Panc1 (cell line): Measurements from ENCODE around the gene EPN1. TPM values are rescaled to one million over a fixed set of nuclear protein-coding genes. Genes with fewer than 3 reads are reported as not detected.

ENCODE experiments used
- ATAC-seq: fragments of 200-7000 bp; cut with Tn5 transposase; 2 replicates; pipeline ENCODE4 v1.9.1; 2020; ENCODE audit warnings: mild to moderate bottlenecking, moderate library complexity
- BruUV-seq: library from RNA; stranded (reverse); fragments of 400-500 nt; replicated peaks from 2 replicates; lab custom pipeline; 2021; lab: Mats Ljungman, UMichigan
- CTCF ChIA-PET: fragments of 300-600 bp; sonication (Branson Sonifier 250); formaldehyde crosslinking; loops from one replicate; lab custom pipeline; 2022; ENCODE audit warnings: antibody characterized with exemption; lab: Charles Lee
- POLR2A ChIA-PET: fragments of 300-600 bp; sonication (Branson Sonifier 250); formaldehyde crosslinking; loops from one replicate; lab custom pipeline; 2022; ENCODE audit warnings: antibody characterized with exemption; lab: Charles Lee
- DNase-seq: peaks from one replicate; pipeline ENCODE4 v3.0.0-alpha.2; 2010; ENCODE audit warnings: low read depth, low spot score
- H3K27ac ChIP-seq: 2 replicates; pipeline ENCODE4 v1.5.1; 2011; ENCODE audit warnings: mild to moderate bottlenecking, low read length, inconsistent platforms
- H3K27me3 ChIP-seq: fragments of 200-500 bp; sonication (Bioruptor generic); 2 replicates; pipeline ENCODE4 v1.6.0; 2014; ENCODE audit warnings: low read length, inconsistent platforms; ENCODE audit not compliant: control insufficient read depth, insufficient read depth
- H3K36me3 ChIP-seq: fragments of 200-500 bp; sonication (Bioruptor generic); 2 replicates; pipeline ENCODE4 v1.5.1; 2014; ENCODE audit warnings: inconsistent platforms, mild to moderate bottlenecking, low read length, moderate library complexity; ENCODE audit not compliant: control insufficient read depth, insufficient read depth
- H3K4me1 ChIP-seq: 2 replicates; pipeline ENCODE4 v1.5.1; 2011; ENCODE audit warnings: inconsistent platforms, mild to moderate bottlenecking, low read length, moderate library complexity; ENCODE audit not compliant: control insufficient read depth, insufficient read depth
- H3K4me3 ChIP-seq, 2 experiments: 2 replicates each; pipeline ENCODE4 v1.5.1; 2011 to 2012; ENCODE audit warnings: low read depth in 2 of 2, low read length in 2 of 2, mild to moderate bottlenecking in 2 of 2, inconsistent platforms in 1 of 2, moderate library complexity in 1 of 2
- H3K9me3 ChIP-seq: fragments of 200-500 bp; sonication (Bioruptor generic); 2 replicates; pipeline ENCODE4 v1.5.1; 2014; ENCODE audit warnings: low read depth, mild to moderate bottlenecking, inconsistent platforms, low read length, moderate library complexity; ENCODE audit not compliant: control insufficient read depth, insufficient read depth
- CTCF ChIP-seq: fragments of 450-650 bp; IDR thresholded peaks from 2 replicates; pipeline ENCODE4 v1.5.1; 2017; ENCODE audit warnings: mild to moderate bottlenecking
- POLR2AphosphoS5 ChIP-seq: IDR thresholded peaks from 2 replicates; pipeline ENCODE4 v1.6.1; 2012; ENCODE audit warnings: mild to moderate bottlenecking, low read depth, low read length, moderate library complexity
- SIN3A ChIP-seq: IDR thresholded peaks from 2 replicates; pipeline ENCODE4 v1.6.1; 2012; ENCODE audit warnings: low read depth, mild to moderate bottlenecking, low read length, moderate library complexity, borderline replicate concordance; ENCODE audit not compliant: insufficient read depth
- TCF7L2 ChIP-seq: IDR thresholded peaks from 2 replicates; pipeline ENCODE4 v1.6.1; 2011; ENCODE audit warnings: mild to moderate bottlenecking, low read depth, low read length, inconsistent platforms
- in situ Hi-C: cut with HindIII; loops from 2 replicates; pipeline ENCODE4 v1.10.0; 2016; ENCODE audit warnings: low sequenced_read_pairs, low pct_unique_long_range_greater_than_20kb
- intact Hi-C: fragments of 100-400 bp; cut with micrococcal nuclease; formaldehyde crosslinking; loops from one replicate; pipeline ENCODE4 v1.10.0; 2022; ENCODE audit not compliant: unreplicated experiment
- total RNA-seq: library from RNA; stranded (reverse); gene quantifications from one replicate; pipeline ENCODE4 v1.2.1, GENCODE V29; 2021; ENCODE audit not compliant: unreplicated experiment
- TF ChIP-seq, protein P1 (sequence below), 2 experiments: IDR thresholded peaks; 2 replicates each; pipeline ENCODE4 v1.6.1; 2011 to 2012; ENCODE audit warnings: low read depth in 2 of 2, control low read depth in 1 of 2, low read length in 1 of 2, mild to moderate bottlenecking in 1 of 2, moderate library complexity in 1 of 2; ENCODE audit not compliant: insufficient read depth in 1 of 2

The EPN1 gene
- total RNA-seq, 1 experiment from 2014 or later: 361 TPM

GRCh38 chr19:55695511-55696290 is 20.7 kb downstream of the EPN1 start:
- Histone ChIP-seq H3K4me1 (no peaks in the 10 kb centered on the region), H3K4me3 (no peak overlapping the region), H3K27me3 (no peaks in the 10 kb centered on the region), H3K27ac (no peak overlapping the region), H3K9me3 (no peaks in the 10 kb centered on the region), H3K36me3 (peaks cover 5% of the 10 kb centered on the region)
- BruUV-seq: no TSS peak
- POLR2A ChIA-PET: no interaction called here
- DNase-seq (no peak), ATAC-seq (no peak)
- intact Hi-C loops: no loop called here
- in situ Hi-C loops: no loop called here
- CTCF ChIA-PET: no interaction called here
- TF ChIP-seq TCF7L2 (no peak), CTCF (no peak), SIN3A (no peak), POLR2AphosphoS5 (no peak)
- TF ChIP-seq, protein P1, sequence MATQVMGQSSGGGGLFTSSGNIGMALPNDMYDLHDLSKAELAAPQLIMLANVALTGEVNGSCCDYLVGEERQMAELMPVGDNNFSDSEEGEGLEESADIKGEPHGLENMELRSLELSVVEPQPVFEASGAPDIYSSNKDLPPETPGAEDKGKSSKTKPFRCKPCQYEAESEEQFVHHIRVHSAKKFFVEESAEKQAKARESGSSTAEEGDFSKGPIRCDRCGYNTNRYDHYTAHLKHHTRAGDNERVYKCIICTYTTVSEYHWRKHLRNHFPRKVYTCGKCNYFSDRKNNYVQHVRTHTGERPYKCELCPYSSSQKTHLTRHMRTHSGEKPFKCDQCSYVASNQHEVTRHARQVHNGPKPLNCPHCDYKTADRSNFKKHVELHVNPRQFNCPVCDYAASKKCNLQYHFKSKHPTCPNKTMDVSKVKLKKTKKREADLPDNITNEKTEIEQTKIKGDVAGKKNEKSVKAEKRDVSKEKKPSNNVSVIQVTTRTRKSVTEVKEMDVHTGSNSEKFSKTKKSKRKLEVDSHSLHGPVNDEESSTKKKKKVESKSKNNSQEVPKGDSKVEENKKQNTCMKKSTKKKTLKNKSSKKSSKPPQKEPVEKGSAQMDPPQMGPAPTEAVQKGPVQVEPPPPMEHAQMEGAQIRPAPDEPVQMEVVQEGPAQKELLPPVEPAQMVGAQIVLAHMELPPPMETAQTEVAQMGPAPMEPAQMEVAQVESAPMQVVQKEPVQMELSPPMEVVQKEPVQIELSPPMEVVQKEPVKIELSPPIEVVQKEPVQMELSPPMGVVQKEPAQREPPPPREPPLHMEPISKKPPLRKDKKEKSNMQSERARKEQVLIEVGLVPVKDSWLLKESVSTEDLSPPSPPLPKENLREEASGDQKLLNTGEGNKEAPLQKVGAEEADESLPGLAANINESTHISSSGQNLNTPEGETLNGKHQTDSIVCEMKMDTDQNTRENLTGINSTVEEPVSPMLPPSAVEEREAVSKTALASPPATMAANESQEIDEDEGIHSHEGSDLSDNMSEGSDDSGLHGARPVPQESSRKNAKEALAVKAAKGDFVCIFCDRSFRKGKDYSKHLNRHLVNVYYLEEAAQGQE (IDR thresholded peaks at IDR 0.05; ENCODE audit: insufficient read depth in 1 of 2, low read depth in 2 of 2, low read length in 1 of 2): no peak

DNA sequence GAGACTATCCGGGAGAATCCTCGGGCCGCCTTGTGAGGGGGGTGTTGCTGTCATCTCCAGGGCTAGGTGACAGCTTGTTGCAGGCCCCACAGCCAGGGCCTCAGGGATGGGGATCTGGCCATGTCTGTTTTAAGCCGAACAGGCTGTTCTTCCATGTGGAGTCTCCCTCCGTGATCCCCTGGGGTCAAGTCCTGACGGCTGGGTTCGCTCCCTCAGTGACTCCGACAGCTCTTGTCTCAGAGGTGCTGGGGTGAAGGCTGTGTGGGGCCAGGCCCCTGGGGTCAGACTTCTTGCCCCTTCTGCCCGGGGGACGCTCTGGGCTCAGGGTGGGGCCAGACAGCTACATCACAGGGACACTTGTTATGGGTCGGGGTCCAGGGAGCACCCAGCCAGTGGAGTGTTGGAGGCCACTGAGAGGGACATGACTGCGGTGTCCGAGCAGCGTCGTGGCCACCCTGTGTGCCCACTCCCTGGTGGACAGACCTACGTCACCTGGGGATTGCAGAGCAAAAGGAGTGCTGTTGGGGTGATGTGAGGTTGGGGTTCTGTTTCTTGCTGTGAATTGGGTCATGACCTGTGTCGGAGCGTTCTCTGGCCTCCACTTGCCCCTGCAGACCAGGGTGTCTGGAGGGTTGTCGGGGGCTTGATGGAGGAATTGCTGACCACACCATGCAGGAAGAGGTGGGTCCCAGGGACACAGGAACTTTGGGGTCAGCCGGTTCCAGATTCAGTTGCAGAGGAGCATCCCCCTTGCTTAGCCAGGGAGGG is 21.5 kb downstream of the EPN1 start:
- no peaks in the 10 kb centered on the region for H3K27me3 ChIP-seq
- TF ChIP-seq, protein P1 (IDR thresholded peaks at IDR 0.05; ENCODE audit: insufficient read depth in 1 of 2, low read depth in 2 of 2, low read length in 1 of 2): no peak
- no peak for TF ChIP-seq TCF7L2
- peaks cover 5% of the 10 kb centered on the region for H3K36me3 ChIP-seq
- CTCF ChIA-PET: no interaction called here
- H3K9me3 ChIP-seq: no peaks in the 10 kb centered on the region
- H3K4me1 ChIP-seq: no peaks in the 10 kb centered on the region
- BruUV-seq: no TSS peak
- H3K27ac ChIP-seq: no peak overlapping the region
- POLR2A ChIA-PET: no interaction called here
- no peak overlapping the region for H3K4me3 ChIP-seq
- ATAC-seq (no peak), DNase-seq (no peak)
- in situ Hi-C loops: no loop called here
- intact Hi-C loops: no loop called here
